GM18526 (cell line): Measurements from ENCODE around the gene DSTYK.

Source experiments
- POLR2A ChIP-seq: IDR thresholded peaks from 3 replicates; pipeline ENCODE4 v1.6.1; 2011; ENCODE audit not compliant: insufficient read length; ENCODE audit errors: extremely low read depth

DSTYK gene

GRCh38 chr1:205137901-205138300, 73.6 kb downstream of the DSTYK start:
- TF ChIP-seq POLR2A, result no peak

- no peak for TF ChIP-seq POLR2A
Observed at GRCh38 chr1:205133287-205133686, 78.2 kb downstream of the DSTYK start.

- no peak for TF ChIP-seq POLR2A
Observed at GRCh38 chr1:205129447-205130029, 82.0 kb downstream of the DSTYK start.

- no peak for TF ChIP-seq POLR2A
Observed at GRCh38 chr1:205128050-205128449, 83.5 kb downstream of the DSTYK start.

GRCh38 chr1:205127646-205128045, 83.9 kb downstream of the DSTYK start:
- no peak for TF ChIP-seq POLR2A

- no peak for TF ChIP-seq POLR2A
Observed at GRCh38 chr1:205124726-205125125, 86.8 kb downstream of the DSTYK start.

- TF ChIP-seq POLR2A, result no peak
Observed at GRCh38 chr1:205122489-205122882, 89.0 kb downstream of the DSTYK start.

GRCh38 chr1:205121660-205122488, 89.6 kb downstream of the DSTYK start, which contains the start of gene RBBP5:
TSS of gene RBBP5 (minus strand) at chr1:205121978. CDS start at chr1:205121873, 105 bp downstream.
- TF ChIP-seq POLR2A, result peak; percentile 93

GRCh38 chr1:205118752-205119151, 92.8 kb downstream of the DSTYK start:
- no peak for TF ChIP-seq POLR2A

GRCh38 chr1:205111354-205111753, 100.1 kb downstream of the DSTYK start:
- TF ChIP-seq POLR2A, result no peak

- TF ChIP-seq POLR2A, result no peak
Observed at GRCh38 chr1:205109711-205110110, 101.8 kb downstream of the DSTYK start.

GRCh38 chr1:205109269-205109668, 102.2 kb downstream of the DSTYK start:
- no peak for TF ChIP-seq POLR2A

GRCh38 chr1:205108464-205108863, 103.0 kb downstream of the DSTYK start:
- TF ChIP-seq POLR2A, result no peak

GRCh38 chr1:205107327-205107726, 104.2 kb downstream of the DSTYK start:
- TF ChIP-seq POLR2A, result no peak

GRCh38 chr1:205102404-205102803, 109.1 kb downstream of the DSTYK start:
- TF ChIP-seq POLR2A, result no peak

GRCh38 chr1:205098242-205098641, 113.3 kb downstream of the DSTYK start:
- no peak for TF ChIP-seq POLR2A
